Panc1 (cell line): ENCODE data around the gene SYT13. TPM values are rescaled to one million over a fixed set of nuclear protein-coding genes. Genes with fewer than 3 reads are reported as not detected.

Source experiments
- ATAC-seq: fragments of 200-7000 bp; cut with Tn5 transposase; 2 replicates; pipeline ENCODE4 v1.9.1; 2020; ENCODE audit warnings: mild to moderate bottlenecking, moderate library complexity
- BruUV-seq: library from RNA; stranded (reverse); fragments of 400-500 nt; replicated peaks from 2 replicates; lab custom pipeline; 2021; lab: Mats Ljungman, UMichigan
- CTCF ChIA-PET: fragments of 300-600 bp; sonication (Branson Sonifier 250); formaldehyde crosslinking; loops from one replicate; lab custom pipeline; 2022; ENCODE audit warnings: antibody characterized with exemption; lab: Charles Lee
- POLR2A ChIA-PET: fragments of 300-600 bp; sonication (Branson Sonifier 250); formaldehyde crosslinking; loops from one replicate; lab custom pipeline; 2022; ENCODE audit warnings: antibody characterized with exemption; lab: Charles Lee
- DNase-seq: peaks from one replicate; pipeline ENCODE4 v3.0.0-alpha.2; 2010; ENCODE audit warnings: low read depth, low spot score
- H3K27ac ChIP-seq: 2 replicates; pipeline ENCODE4 v1.5.1; 2011; ENCODE audit warnings: mild to moderate bottlenecking, low read length, inconsistent platforms
- H3K27me3 ChIP-seq: fragments of 200-500 bp; sonication (Bioruptor generic); 2 replicates; pipeline ENCODE4 v1.6.0; 2014; ENCODE audit warnings: low read length, inconsistent platforms; ENCODE audit not compliant: control insufficient read depth, insufficient read depth
- H3K36me3 ChIP-seq: fragments of 200-500 bp; sonication (Bioruptor generic); 2 replicates; pipeline ENCODE4 v1.5.1; 2014; ENCODE audit warnings: inconsistent platforms, mild to moderate bottlenecking, low read length, moderate library complexity; ENCODE audit not compliant: control insufficient read depth, insufficient read depth
- H3K4me1 ChIP-seq: 2 replicates; pipeline ENCODE4 v1.5.1; 2011; ENCODE audit warnings: inconsistent platforms, mild to moderate bottlenecking, low read length, moderate library complexity; ENCODE audit not compliant: control insufficient read depth, insufficient read depth
- H3K4me3 ChIP-seq, 2 experiments: 2 replicates each; pipeline ENCODE4 v1.5.1; 2011 to 2012; ENCODE audit warnings: low read depth in 2 of 2, low read length in 2 of 2, mild to moderate bottlenecking in 2 of 2, inconsistent platforms in 1 of 2, moderate library complexity in 1 of 2
- H3K9me3 ChIP-seq: fragments of 200-500 bp; sonication (Bioruptor generic); 2 replicates; pipeline ENCODE4 v1.5.1; 2014; ENCODE audit warnings: low read depth, mild to moderate bottlenecking, inconsistent platforms, low read length, moderate library complexity; ENCODE audit not compliant: control insufficient read depth, insufficient read depth
- CTCF ChIP-seq: fragments of 450-650 bp; IDR thresholded peaks from 2 replicates; pipeline ENCODE4 v1.5.1; 2017; ENCODE audit warnings: mild to moderate bottlenecking
- POLR2AphosphoS5 ChIP-seq: IDR thresholded peaks from 2 replicates; pipeline ENCODE4 v1.6.1; 2012; ENCODE audit warnings: mild to moderate bottlenecking, low read depth, low read length, moderate library complexity
- REST ChIP-seq, 2 experiments: IDR thresholded peaks; 2 replicates each; pipeline ENCODE4 v1.6.1; 2011 to 2012; ENCODE audit warnings: low read depth in 2 of 2, control low read depth in 1 of 2, low read length in 1 of 2, mild to moderate bottlenecking in 1 of 2, moderate library complexity in 1 of 2; ENCODE audit not compliant: insufficient read depth in 1 of 2
- SIN3A ChIP-seq: IDR thresholded peaks from 2 replicates; pipeline ENCODE4 v1.6.1; 2012; ENCODE audit warnings: low read depth, mild to moderate bottlenecking, low read length, moderate library complexity, borderline replicate concordance; ENCODE audit not compliant: insufficient read depth
- TCF7L2 ChIP-seq: IDR thresholded peaks from 2 replicates; pipeline ENCODE4 v1.6.1; 2011; ENCODE audit warnings: mild to moderate bottlenecking, low read depth, low read length, inconsistent platforms
- in situ Hi-C: cut with HindIII; loops from 2 replicates; pipeline ENCODE4 v1.10.0; 2016; ENCODE audit warnings: low sequenced_read_pairs, low pct_unique_long_range_greater_than_20kb
- intact Hi-C: fragments of 100-400 bp; cut with micrococcal nuclease; formaldehyde crosslinking; loops from one replicate; pipeline ENCODE4 v1.10.0; 2022; ENCODE audit not compliant: unreplicated experiment
- total RNA-seq: library from RNA; stranded (reverse); gene quantifications from one replicate; pipeline ENCODE4 v1.2.1, GENCODE V29; 2021; ENCODE audit not compliant: unreplicated experiment

Gene SYT13
- total RNA-seq, 1 experiment from 2014 or later = 0.13 TPM

- Histone ChIP-seq H3K9me3 (no peaks in the 10 kb centered on the region), H3K4me1 (no peaks in the 10 kb centered on the region), H3K27me3 (peaks cover 16% of the 10 kb centered on the region), H3K36me3 (no peaks in the 10 kb centered on the region), H3K27ac (no peak overlapping the region), H3K4me3 (no peak overlapping the region)
- TF ChIP-seq POLR2AphosphoS5 (no peak), REST (IDR thresholded peaks at IDR 0.05; ENCODE audit: insufficient read depth in 1 of 2, low read depth in 2 of 2, low read length in 1 of 2) (no peak), CTCF (no peak), TCF7L2 (no peak), SIN3A (no peak)
- no TSS peak for BruUV-seq
- ATAC-seq (no peak), DNase-seq (no peak)
- POLR2A ChIA-PET = no interaction called here
- intact Hi-C loops (no loop called here), in situ Hi-C loops (no loop called here)
- CTCF ChIA-PET = no interaction called here
These were observed 16.5 kb downstream of the SYT13 start for GRCh38 chr11:45269678-45270077.

- H3K4me3 ChIP-seq = no peak overlapping the region
- no peaks in the 10 kb centered on the region for H3K9me3 ChIP-seq
- H3K4me1 ChIP-seq = no peaks in the 10 kb centered on the region
- H3K36me3 ChIP-seq = no peaks in the 10 kb centered on the region
- DNase-seq = no peak
- ChIA-PET POLR2A (no interaction called here), CTCF (interaction anchor here (0.6 kb wide), 1 partner anchor 512 kb away, joined by 3 read pairs; no protein-coding TSS in a partner anchor)
- in situ Hi-C loops = no loop called here
- intact Hi-C loops = no loop called here
- no TSS peak for BruUV-seq
- TF ChIP-seq TCF7L2 (no peak), REST (IDR thresholded peaks at IDR 0.05; ENCODE audit: insufficient read depth in 1 of 2, low read depth in 2 of 2, low read length in 1 of 2) (no peak), CTCF (no peak), SIN3A (no peak), POLR2AphosphoS5 (no peak)
- H3K27me3 ChIP-seq = peaks cover 8% of the 10 kb centered on the region
- no peak overlapping the region for H3K27ac ChIP-seq
- ATAC-seq = no peak
These were observed 18.4 kb downstream of the SYT13 start for GRCh38 chr11:45267652-45268299.
